Kidney epithelial cell (primary cell): Measurements from ENCODE around the gene PRDM8. TPM values are rescaled to one million over a fixed set of nuclear protein-coding genes. Genes with fewer than 3 reads are reported as not detected.

Experiments used
- DNase-seq: peaks from one replicate; pipeline ENCODE4 v3.0.0-alpha.2; 2010; ENCODE audit warnings: low read depth
- H3K27me3 ChIP-seq: 2 replicates; pipeline ENCODE4 v1.6.0; 2011; ENCODE audit warnings: low read length; ENCODE audit not compliant: control insufficient read depth, insufficient read depth
- H3K36me3 ChIP-seq: 2 replicates; pipeline ENCODE4 v1.5.1; 2011; ENCODE audit warnings: low read length; ENCODE audit not compliant: control insufficient read depth, insufficient read depth
- H3K4me3 ChIP-seq: 2 replicates; pipeline ENCODE4 v1.5.1; 2011; ENCODE audit warnings: low read depth, mild to moderate bottlenecking, control low read depth, low read length
- CTCF ChIP-seq: IDR thresholded peaks from 2 replicates; pipeline ENCODE4 v1.5.1; 2011; ENCODE audit warnings: mild to moderate bottlenecking, moderate library complexity, low read length, control low read depth, inconsistent platforms; ENCODE audit not compliant: insufficient read depth, poor library complexity, severe bottlenecking
- total RNA-seq: library from RNA; depleted of rRNA; stranded (reverse); fragments of >200 nt; gene quantifications from 2 replicates; pipeline ENCODE4 v1.2.3, GENCODE V29; 2015

PRDM8 gene
- total RNA-seq, 1 donor from 2014 or later: 0.17 TPM

GRCh38 chr4:80252427-80252826, 55.1 kb downstream of the PRDM8 start:
- no peak for DNase-seq
- H3K4me3 ChIP-seq: no peak overlapping the region
- no peaks in the 10 kb centered on the region for H3K36me3 ChIP-seq
- H3K27me3 ChIP-seq: no peaks in the 10 kb centered on the region
- TF ChIP-seq CTCF: no peak

GRCh38 chr4:80252953-80253352, 55.6 kb downstream of the PRDM8 start:
- Histone ChIP-seq H3K36me3 (no peaks in the 10 kb centered on the region), H3K27me3 (no peaks in the 10 kb centered on the region), H3K4me3 (no peak overlapping the region)
- TF ChIP-seq CTCF: no peak
- DNase-seq: no peak

DNA sequence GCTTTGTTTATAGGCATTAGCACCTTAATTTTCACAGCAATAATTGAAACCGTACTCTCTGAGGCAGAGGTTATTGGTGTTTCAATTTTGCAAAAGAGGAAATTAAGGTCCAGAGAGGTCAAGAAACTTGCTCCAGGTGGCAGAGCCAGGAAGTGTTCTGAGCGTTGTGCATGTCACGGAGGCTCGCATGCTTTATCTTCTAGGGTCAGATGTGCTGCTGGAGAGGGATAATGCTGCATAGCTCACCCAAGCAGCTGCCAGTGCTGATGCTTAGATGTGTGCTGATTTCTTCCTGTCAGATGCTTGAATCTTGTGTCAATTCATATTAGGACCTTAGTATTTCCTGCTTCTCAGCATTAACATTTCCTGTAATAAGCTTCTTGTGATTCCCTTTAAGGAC, 56.2 kb downstream of the PRDM8 start:
- DNase-seq: no peak
- H3K27me3 ChIP-seq: no peaks in the 10 kb centered on the region
- H3K4me3 ChIP-seq: no peak overlapping the region
- TF ChIP-seq CTCF: no peak
- H3K36me3 ChIP-seq: no peaks in the 10 kb centered on the region

Other genes with a start within 250 kb of the PRDM8 start
- 32.2 and 32.7 TPM in 2 replicates for gene ANTXR2, start 124.3 kb upstream of the PRDM8 start, total RNA-seq
- 3.8 and 4.4 TPM in 2 replicates for gene FGF5, start 69.2 kb downstream of the PRDM8 start, total RNA-seq
- gene CFAP299, start 138.2 kb downstream of the PRDM8 start, total RNA-seq: not detected in 2 replicates